RWPE1 (cell line): ENCODE results near the gene SLC29A3.

Experiments used
- CTCF ChIA-PET: fragments of 350-600 bp; sonication (Branson Sonifier 250); formaldehyde crosslinking; extraction: SDS; loops from one replicate; lab custom pipeline; 2021; lab: Yijun Ruan, JAX
- POLR2A ChIA-PET: fragments of 400-600 bp; formaldehyde crosslinking; extraction: SDS; loops from one replicate; lab custom pipeline; 2020; ENCODE audit warnings: antibody characterized with exemption; ENCODE audit not compliant: low non-redundant PET; lab: Yijun Ruan, JAX
- DNase-seq: peaks from one replicate; pipeline ENCODE4 v3.0.0; 2012; ENCODE audit warnings: low spot score
- H3K27ac ChIP-seq: fragments of 450-650 bp; 2 replicates; pipeline ENCODE4 v1.5.1; 2017
- CTCF ChIP-seq: fragments of 450-650 bp; conservative IDR thresholded peaks from 2 replicates; pipeline ENCODE4 v1.5.1; 2017; ENCODE audit warnings: low read depth, mild to moderate bottlenecking

SLC29A3 gene

GRCh38 chr10:71396084-71396710 is 77.1 kb downstream of the SLC29A3 start:
- ChIA-PET CTCF (interaction anchor here (0.6 to 1.7 kb wide), 9 partner anchors 11 to 312 kb away, joined by 3 to 9 read pairs (median 5); no protein-coding TSS in a partner anchor), POLR2A (no interaction called here)
- H3K27ac ChIP-seq, result no peak overlapping the region
- TF ChIP-seq CTCF, result 0 out of 2 replicates have a peak, but pooled peaks have one; percentile 9
- DNase-seq, result no peak

- POLR2A ChIA-PET, result no interaction called here
- H3K27ac ChIP-seq, result no peak within 1 kb of the TSS
- DNase-seq, result no peak
- CTCF ChIA-PET, result interaction anchor here (0.7 to 1.7 kb wide), 4 partner anchors 19 to 311 kb away, joined by 3 to 9 read pairs (median 5); no protein-coding TSS in a partner anchor
- no peak for TF ChIP-seq CTCF
Observed at GRCh38 chr10:71396711-71397295, 77.7 kb downstream of the SLC29A3 start, which contains the start of gene CDH23. Gene CDH23, plus strand, starts transcription at chr10:71396920. Its CDS starts 42,912 bp downstream, at chr10:71439832.

GRCh38 chr10:71397296-71398212 is 78.5 kb downstream of the SLC29A3 start:
- POLR2A ChIA-PET, result no interaction called here
- CTCF ChIA-PET, result interaction anchor here (0.5 to 1.7 kb wide), 5 partner anchors 12 to 639 kb away, joined by 3 to 9 read pairs (median 3); no protein-coding TSS in a partner anchor
- no peak overlapping the region for H3K27ac ChIP-seq
- DNase-seq, result no peak
- no peak for TF ChIP-seq CTCF

GRCh38 chr10:71398976-71399375 is 79.9 kb downstream of the SLC29A3 start:
- POLR2A ChIA-PET, result no interaction called here
- H3K27ac ChIP-seq, result no peak overlapping the region
- CTCF ChIA-PET, result interaction anchor here (0.6 to 1.4 kb wide), 5 partner anchors 24 to 210 kb away, joined by 3 to 6 read pairs (median 3); no protein-coding TSS in a partner anchor
- no peak for TF ChIP-seq CTCF
- no peak for DNase-seq

GRCh38 chr10:71399946-71400345 is 80.9 kb downstream of the SLC29A3 start:
- no peak for TF ChIP-seq CTCF
- DNase-seq, result no peak
- ChIA-PET CTCF (interaction anchor here (0.7 to 1.0 kb wide), 2 partner anchors 16 to 170 kb away, joined by 3 to 6 read pairs; no protein-coding TSS in a partner anchor), POLR2A (no interaction called here)
- H3K27ac ChIP-seq, result no peak overlapping the region

- no peak for TF ChIP-seq CTCF
- CTCF ChIA-PET, result no interaction called here
- no peak for DNase-seq
- no peak overlapping the region for H3K27ac ChIP-seq
- POLR2A ChIA-PET, result no interaction called here
Observed at GRCh38 chr10:71401056-71401455, 82.0 kb downstream of the SLC29A3 start.
